Neutrophil (primary cell): Measurements from ENCODE around the gene KMT2B.

Source experiments
- H3K27ac ChIP-seq: fragments of 200-600 bp; sonication (generic); 2 replicates; pipeline ENCODE4 v1.5.1; 2016; ENCODE audit warnings: mild to moderate bottlenecking, moderate library complexity
- H3K27me3 ChIP-seq: fragments of 200-600 bp; sonication (generic); 2 replicates; pipeline ENCODE4 v1.6.0; 2016; ENCODE audit warnings: mild to moderate bottlenecking
- H3K36me3 ChIP-seq: fragments of 200-600 bp; sonication (generic); 2 replicates; pipeline ENCODE4 v1.5.1; 2017
- H3K4me1 ChIP-seq, 2 experiments: fragments of 200-600 bp in 1 of 2; sonication (generic) in 1 of 2; 1 replicate in 1 of 2; 2 replicates in 1 of 2; pipeline versions ENCODE4 v1.5.1 to v1.6.1; 2013 to 2016; ENCODE audit warnings: low read depth in 1 of 2, low read length in 1 of 2, mild to moderate bottlenecking in 1 of 2, moderate library complexity in 1 of 2; ENCODE audit not compliant: control insufficient read depth in 1 of 2, insufficient read depth in 1 of 2
- H3K4me3 ChIP-seq, 2 experiments: fragments of 200-600 bp in 1 of 2; sonication (generic) in 1 of 2; 1 replicate in 1 of 2; 2 replicates in 1 of 2; pipeline ENCODE4 v1.5.1; 2013 to 2016; ENCODE audit warnings: low read depth in 1 of 2, low read length in 1 of 2, mild to moderate bottlenecking in 1 of 2, moderate library complexity in 1 of 2
- H3K9me3 ChIP-seq: fragments of 200-600 bp; sonication (generic); 2 replicates; pipeline ENCODE4 v1.5.1; 2016
- CTCF ChIP-seq: fragments of 200-600 bp; sonication (generic); IDR thresholded peaks from 2 replicates; pipeline ENCODE4 v1.5.1; 2016; ENCODE audit warnings: antibody characterized with exemption

The KMT2B gene

GRCh38 chr19:35783469-35784434 is 65.9 kb downstream of the KMT2B start:
- Histone ChIP-seq H3K9me3 (no peaks in the 10 kb centered on the region), H3K4me3 (no peak overlapping the region), H3K4me1 (no peaks in the 10 kb centered on the region), H3K27ac (no peak overlapping the region), H3K36me3 (peaks cover 94% of the 10 kb centered on the region), H3K27me3 (no peaks in the 10 kb centered on the region)
- no peak for TF ChIP-seq CTCF

GRCh38 chr19:35784503-35785338 is 66.9 kb downstream of the KMT2B start:
- H3K4me3 ChIP-seq: no peak overlapping the region
- H3K4me1 ChIP-seq: no peaks in the 10 kb centered on the region
- peaks cover 89% of the 10 kb centered on the region for H3K36me3 ChIP-seq
- no peaks in the 10 kb centered on the region for H3K9me3 ChIP-seq
- H3K27me3 ChIP-seq: no peaks in the 10 kb centered on the region
- TF ChIP-seq CTCF: no peak
- H3K27ac ChIP-seq: no peak overlapping the region

- Histone ChIP-seq H3K27ac (no peak overlapping the region), H3K9me3 (no peaks in the 10 kb centered on the region), H3K36me3 (peaks cover 83% of the 10 kb centered on the region), H3K4me3 (no peak overlapping the region), H3K27me3 (no peaks in the 10 kb centered on the region), H3K4me1 (no peaks in the 10 kb centered on the region)
- TF ChIP-seq CTCF: no peak
Measured at GRCh38 chr19:35785339-35785627, 67.5 kb downstream of the KMT2B start.

GRCh38 chr19:35786299-35787160 is 68.7 kb downstream of the KMT2B start:
- H3K27ac ChIP-seq: no peak overlapping the region
- H3K4me1 ChIP-seq: no peaks in the 10 kb centered on the region
- H3K9me3 ChIP-seq: no peaks in the 10 kb centered on the region
- no peak for TF ChIP-seq CTCF
- peaks cover 71% of the 10 kb centered on the region for H3K36me3 ChIP-seq
- no peak overlapping the region for H3K4me3 ChIP-seq
- H3K27me3 ChIP-seq: no peaks in the 10 kb centered on the region

GRCh38 chr19:35787227-35787799 is 69.5 kb downstream of the KMT2B start:
- Histone ChIP-seq H3K9me3 (no peaks in the 10 kb centered on the region), H3K36me3 (peaks cover 63% of the 10 kb centered on the region), H3K27ac (no peak overlapping the region), H3K4me1 (no peaks in the 10 kb centered on the region), H3K27me3 (no peaks in the 10 kb centered on the region), H3K4me3 (no peak overlapping the region)
- TF ChIP-seq CTCF: no peak
